ENCODE measurements around the gene SDC1. TPM values are rescaled to one million over a fixed set of nuclear protein-coding genes. Genes with fewer than 3 reads are reported as not detected.

The SDC1 gene
- total and polyA plus RNA-seq, 2 of the 8 experiments (the other 6 are each of a cell fraction or from before 2014, with no cell fraction given), result 45.3 to 73.3 TPM

DNA sequence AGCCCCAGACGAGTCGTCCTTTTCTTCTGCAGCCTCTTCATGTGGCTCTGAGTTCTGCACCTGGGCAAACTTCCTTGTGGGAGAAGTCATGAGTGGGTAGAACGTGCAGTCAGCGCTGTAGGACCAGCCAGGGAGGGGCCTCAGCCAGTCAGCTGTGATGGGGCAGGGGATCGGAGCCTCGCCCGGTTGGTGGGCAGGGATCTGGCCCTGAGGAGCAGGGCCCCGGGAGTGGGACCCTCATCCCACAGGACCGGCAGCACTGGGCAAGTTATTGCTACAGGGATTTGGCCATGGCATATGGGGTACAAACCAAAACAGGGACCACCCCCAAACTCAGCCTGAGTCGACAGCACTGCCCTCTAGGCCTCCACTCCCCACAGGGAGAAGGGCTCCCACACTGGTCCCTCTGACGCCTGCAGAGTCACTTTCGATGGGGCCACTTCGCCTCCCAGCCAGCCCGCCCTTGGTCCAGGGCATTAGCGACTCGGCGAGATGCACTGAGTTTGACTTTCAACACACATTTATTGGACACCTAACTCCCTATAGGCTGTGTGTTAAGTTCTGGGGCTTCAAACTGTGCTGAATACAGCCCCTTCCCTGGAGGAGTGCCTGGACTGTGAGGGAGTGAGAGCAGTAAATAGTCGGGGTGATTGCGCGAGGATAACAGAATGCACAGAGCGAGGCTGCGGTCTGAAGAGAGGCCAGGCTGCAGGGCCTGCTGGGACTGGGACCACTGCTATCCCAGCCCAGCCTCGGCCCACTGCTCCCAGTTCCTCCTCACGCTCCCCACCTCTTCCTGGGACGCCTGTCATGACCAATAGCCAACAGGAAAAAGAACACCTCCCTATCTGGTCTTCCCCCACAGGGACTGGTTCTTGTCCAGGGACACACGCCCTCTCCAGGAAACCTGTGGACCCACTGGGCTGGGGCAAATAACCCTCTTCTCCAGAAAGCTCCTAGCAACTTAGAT is 55.9 kb downstream of the SDC1 start:
- 91% methylated on average over 24 of the region's 26 CpGs; no CpG with 5 or more reads in 1 of the 2 experiments for WGBS, 2 experiments (ENCODE audit: extremely low coverage in 1 of 2, insufficient coverage in 1 of 2, insufficient read length in 1 of 2, insufficient replicate concordance in 2 of 2, low coverage in 1 of 2, low lambda C conversion rate in 2 of 2, missing lambda C conversion rate in 1 of 2)
- no peak overlapping the region for H4K8ac ChIP-seq (ENCODE audit: extremely low read depth, insufficient read depth, low read length)
- 0 out of 2 replicates have a peak overlapping the region, but pooled peaks have one; percentile 31 for H2BK15ac ChIP-seq (ENCODE audit: low read length)
- H2AK5ac ChIP-seq (ENCODE audit: low read depth, low read length), result no peak overlapping the region
- no peak overlapping the region for H3K23ac ChIP-seq (ENCODE audit: insufficient read length)
- H2BK5ac ChIP-seq (ENCODE audit: low read depth, low read length), result no peak overlapping the region
- DNase-seq (ENCODE audit: low read depth in 1 of 2, low spot score in 2 of 2), result no peak
- no peak overlapping the region for H3K9ac ChIP-seq (replicated peaks in 1 of 4; ENCODE audit: extremely low read depth in 1 of 4, low read depth in 3 of 4, low read length in 3 of 4)
- CTCF ChIA-PET (ENCODE audit: partially characterized antibody), result interaction anchor here (0.6 to 2.2 kb wide), 11 partner anchors 9 to 142 kb away, joined by 3 to 11 read pairs (median 4); no protein-coding TSS in a partner anchor
- peak in 1 of 3 experiments; percentile 11; a peak in 1 of 4 replicates for TF ChIP-seq CTCF (IDR thresholded peaks at IDR 0.05; ENCODE audit: control extremely low read depth in 1 of 3, insufficient read depth in 1 of 3, low read depth in 1 of 3, low read length in 3 of 3)
- TF ChIP-seq FOSL1 (IDR thresholded peaks at IDR 0.05; ENCODE audit: insufficient read depth, low read depth, low read length), result no peak
- no peak overlapping the region for H3K56ac ChIP-seq (replicated peaks; ENCODE audit: insufficient read length, low read depth, low read length)
- H2BK12ac ChIP-seq (ENCODE audit: low read depth, low read length), result no peak overlapping the region
- peaks cover 0 to 26% (median 11%) of the 10 kb centered on the region in 4 experiments; a peak in 5 of 7 replicates for H3K4me1 ChIP-seq (replicated peaks in 1 of 4; ENCODE audit: control insufficient read depth in 3 of 4, insufficient read depth in 4 of 4, low read length in 3 of 4)
- no peaks in the 10 kb centered on the region for H3K9me3 ChIP-seq (ENCODE audit: insufficient read depth in 2 of 2, low read depth in 1 of 2, low read length in 1 of 2)
- H3K4me3 ChIP-seq (ENCODE audit: extremely low read depth in 1 of 4, insufficient read depth in 2 of 4, low read depth in 3 of 4, low read length in 4 of 4), result no peak overlapping the region
- POLR2A ChIA-PET (ENCODE audit: partially characterized antibody), result interaction anchor here (1.1 to 1.3 kb wide), 2 partner anchors 12 to 22 kb away, joined by 3 read pairs; no protein-coding TSS in a partner anchor
- H3K4me2 ChIP-seq (ENCODE audit: insufficient read depth in 1 of 2, low read depth in 2 of 2, low read length in 2 of 2), result no peak overlapping the region
- H2BK20ac ChIP-seq (ENCODE audit: low read length), result peak overlapping the region; percentile 36; the same call in 1 of the 2 replicates
- no peak overlapping the region for H3K14ac ChIP-seq (ENCODE audit: insufficient read length)
- H2AFZ ChIP-seq (ENCODE audit: low read length), result 0 out of 2 replicates have a peak overlapping the region, but pooled peaks have one; percentile 43
- no peaks in the 10 kb centered on the region; a peak in 1 of 7 replicates for H3K27me3 ChIP-seq (replicated peaks in 1 of 4; ENCODE audit: control insufficient read depth in 3 of 4, extremely low read depth in 1 of 4, insufficient read depth in 3 of 4, low read length in 3 of 4)
- H4K91ac ChIP-seq (replicated peaks; ENCODE audit: insufficient read length, low read length), result no peak overlapping the region
- no peaks in the 10 kb centered on the region; a peak in 1 of 8 replicates for H3K36me3 ChIP-seq (ENCODE audit: control insufficient read depth in 2 of 4, insufficient read depth in 4 of 4, low read length in 3 of 4)
- H3K4ac ChIP-seq (replicated peaks; ENCODE audit: insufficient read length, low read depth, low read length), result no peak overlapping the region
- H3K23me2 ChIP-seq (ENCODE audit: low read depth, low read length), result peaks cover 17% of the 10 kb centered on the region
- H3K27ac ChIP-seq (ENCODE audit: low read depth, low read length), result no peak overlapping the region
- H3K79me1 ChIP-seq (ENCODE audit: low read depth, low read length), result peaks cover 6% of the 10 kb centered on the region; the same call in 1 of the 2 replicates
- H4K20me1 ChIP-seq (replicated peaks in 1 of 2; ENCODE audit: control insufficient read depth in 1 of 2, insufficient read depth in 2 of 2, low read length in 2 of 2), result peaks cover 0 to 15% of the 10 kb centered on the region in 2 experiments
- H4K5ac ChIP-seq (ENCODE audit: insufficient read length, low read depth, low read length), result no peak overlapping the region
- no peak for FAIRE-seq
- no peaks in the 10 kb centered on the region; a peak in 1 of 4 replicates for H3K79me2 ChIP-seq (ENCODE audit: control insufficient read depth in 1 of 2, insufficient read depth in 2 of 2, low read length in 2 of 2)
- H3K18ac ChIP-seq (ENCODE audit: extremely low read depth, low read length), result no peak overlapping the region
- no peak overlapping the region for H2BK120ac ChIP-seq (replicated peaks; ENCODE audit: low read depth, low read length)
